K562 (cell line): ENCODE measurements around the gene GSK3B. TPM values are rescaled to one million over a fixed set of nuclear protein-coding genes. Genes with fewer than 3 reads are reported as not detected.
A peak's percentile ranks its signal among the peaks of the same experiment; 100 is the strongest.

Experiments used
- ATF7 ChIP-seq: fragments of 450-650 bp; IDR thresholded peaks from 2 replicates; pipeline ENCODE4 v1.7.1; 2014; ENCODE audit warnings: mild to moderate bottlenecking, moderate library complexity
- EGR1 ChIP-seq: fragments of 450-650 bp; conservative IDR thresholded peaks from 2 replicates; pipeline ENCODE4 v1.6.1; 2017; ENCODE audit warnings: mild to moderate bottlenecking
- ETV6 ChIP-seq, 3 experiments: fragments of 150-350 bp in 1 of 3; sonication (generic) in 1 of 3; formaldehyde crosslinking in 1 of 3; IDR thresholded peaks; 2 replicates each; pipeline versions ENCODE4 v1.6.1 to v1.8.0; 2014 to 2022; ENCODE audit warnings: borderline replicate concordance in 2 of 3, low read depth in 2 of 3, antibody characterized with exemption in 1 of 3, low read length in 1 of 3, mild to moderate bottlenecking in 1 of 3, missing genetic modification reagents in 1 of 3
- HMG20A ChIP-seq: fragments of 450-650 bp; formaldehyde crosslinking; conservative IDR thresholded peaks from 2 replicates; pipeline ENCODE4 v1.4.0; 2020; ENCODE audit warnings: mild to moderate bottlenecking, mixed read lengths
- MIER1 ChIP-seq: fragments of 450-650 bp; IDR thresholded peaks from 2 replicates; pipeline ENCODE4 v1.6.1; 2016; ENCODE audit warnings: antibody characterized with exemption, mild to moderate bottlenecking, low read depth
- OTX1 ChIP-seq: fragments of 450-650 bp; formaldehyde crosslinking; IDR thresholded peaks from 2 replicates; pipeline ENCODE4 v1.4.0; 2022; ENCODE audit warnings: mild to moderate bottlenecking
- RCOR1 ChIP-seq, 2 experiments: IDR thresholded peaks; 2 replicates each; pipeline ENCODE4 v1.6.1; 2012; ENCODE audit warnings: low read depth in 2 of 2, low read length in 2 of 2, borderline replicate concordance in 1 of 2, improper control_type of control experiment in 1 of 2
- RFX7 ChIP-seq: fragments of 250-450 bp; sonication (Bioruptor Pico); IDR thresholded peaks from 2 replicates; pipeline ENCODE4 v1.5.1; 2021; ENCODE audit warnings: mild to moderate bottlenecking
- SFPQ ChIP-seq: fragments of 200-400 bp; formaldehyde crosslinking; IDR thresholded peaks from 2 replicates; pipeline ENCODE4 v1.6.1; 2017; ENCODE audit warnings: mild to moderate bottlenecking, low read depth, low read length, moderate library complexity
- SPI1 ChIP-seq: IDR thresholded peaks from 2 replicates; pipeline ENCODE4 v1.6.1; 2011; ENCODE audit warnings: low read depth, low read length, control low read depth, borderline replicate concordance
- SRSF9 ChIP-seq: fragments of 200-400 bp; formaldehyde crosslinking; IDR thresholded peaks from 2 replicates; pipeline ENCODE4 v1.6.1; 2017; ENCODE audit warnings: low read depth, low read length, borderline replicate concordance
- TCF7 ChIP-seq: sonication (generic); IDR thresholded peaks from 2 replicates; pipeline ENCODE4 v1.6.1; 2016; ENCODE audit warnings: antibody characterized with exemption, borderline replicate concordance
- TSC22D4 ChIP-seq: fragments of 450-650 bp; IDR thresholded peaks from 2 replicates; pipeline ENCODE4 v1.6.1; 2016; ENCODE audit warnings: missing genetic modification characterization, missing biosample characterization, control low read depth
- XRCC5 ChIP-seq: fragments of 200-400 bp; formaldehyde crosslinking; IDR thresholded peaks from 2 replicates; pipeline ENCODE4 v1.6.1; 2017; ENCODE audit warnings: low read depth, mild to moderate bottlenecking, low read length
- ZNF124 ChIP-seq: sonication (generic); formaldehyde crosslinking; IDR thresholded peaks from 2 replicates; pipeline ENCODE4 v1.8.1; 2022; ENCODE audit warnings: missing genetic modification reagents
- ZNF347 ChIP-seq: fragments of 450-650 bp; formaldehyde crosslinking; IDR thresholded peaks from 2 replicates; pipeline ENCODE4 v1.4.0; 2020; ENCODE audit warnings: low read depth, mild to moderate bottlenecking, moderate library complexity
- ZNF592 ChIP-seq: fragments of 450-650 bp; IDR thresholded peaks from 2 replicates; pipeline ENCODE4 v1.6.1; 2017; ENCODE audit warnings: antibody characterized with exemption, mild to moderate bottlenecking
- ZNF764 ChIP-seq: fragments of 250-450 bp; sonication (Bioruptor Pico); IDR thresholded peaks from 2 replicates; pipeline ENCODE4 v1.4.0; 2020; ENCODE audit warnings: low read depth, mild to moderate bottlenecking, moderate library complexity
- polyA plus RNA-seq, 8 experiments: library from polyadenylated mRNA; depleted of rRNA in 4 of 8; stranded (reverse) in 5 of 8; unstranded in 3 of 8; fragments of >200 nt; fragmentation: Nextera tagmentation in 2 of 8; fragmentation: Illumina TruSeq in 1 of 8; extraction: Ambion mirVana in 2 of 8; extraction: Trizol in 1 of 8; gene quantifications; 2 replicates each; pipeline versions ENCODE4 v1.2.1 to v1.2.3, GENCODE V29; 2011 to 2014; ENCODE audit warnings: inconsistent platforms in 1 of 8, missing spikeins in 1 of 8
- total RNA-seq, 7 experiments: library from RNA; depleted of rRNA in 6 of 7; stranded (reverse); fragments of >200 nt in 6 of 7; fragmentation: Illumina TruSeq in 2 of 7; extraction: Trizol in 2 of 7; gene quantifications; 2 replicates each; pipeline versions ENCODE4 v1.2.1 to v1.2.3, GENCODE V29; 2011 to 2021; ENCODE audit warnings: low replicate concordance in 1 of 7
- TF ChIP-seq, protein P1 (sequence below): fragments of 450-650 bp; IDR thresholded peaks from 2 replicates; pipeline ENCODE4 v1.7.1; 2018; ENCODE audit warnings: mild to moderate bottlenecking, low read depth; ENCODE audit not compliant: partially characterized antibody

GSK3B gene
- total and polyA plus RNA-seq, 9 of the 15 experiments (the other 6 are each of a cell fraction or from before 2014, with no cell fraction given) = 4.7 to 25.0 (median 18.7) TPM

GRCh38 chr3:120095226-120095978 lies 1.2 kb upstream of the GSK3B start (continued):
- TF ChIP-seq RFX7 (CRISPR knock-in tag) (no peak), ETV6 (IDR thresholded peaks at IDR 0.05; ENCODE audit: borderline replicate concordance in 1 of 2, low read depth in 2 of 2, low read length in 1 of 2) (no peak), ETV6 (CRISPR knock-in tag; IDR thresholded peaks at IDR 0.05; ENCODE audit: borderline replicate concordance) (no peak), SFPQ (no peak), SPI1 (0 out of 2 replicates have a peak, but pooled peaks have one; percentile 17), ZNF764 (CRISPR knock-in tag) (no peak), ZNF592 (no peak), ZNF347 (CRISPR knock-in tag) (no peak), TCF7 (no peak), SRSF9 (no peak), EGR1 (no peak), OTX1 (no peak; the same call in 1 of the 2 replicates), RCOR1 (IDR thresholded peaks at IDR 0.05; ENCODE audit: borderline replicate concordance in 1 of 2, low read depth in 2 of 2, low read length in 2 of 2) (peak in 1 of 2 experiments; percentile 4; a peak in 1 of 4 replicates), ZNF124 (CRISPR knock-in tag) (no peak), HMG20A (CRISPR knock-in tag) (no peak), TSC22D4 (tag) (no peak), MIER1 (no peak), ATF7 (peak; percentile 94), XRCC5 (no peak)
- TF ChIP-seq, protein P1, sequence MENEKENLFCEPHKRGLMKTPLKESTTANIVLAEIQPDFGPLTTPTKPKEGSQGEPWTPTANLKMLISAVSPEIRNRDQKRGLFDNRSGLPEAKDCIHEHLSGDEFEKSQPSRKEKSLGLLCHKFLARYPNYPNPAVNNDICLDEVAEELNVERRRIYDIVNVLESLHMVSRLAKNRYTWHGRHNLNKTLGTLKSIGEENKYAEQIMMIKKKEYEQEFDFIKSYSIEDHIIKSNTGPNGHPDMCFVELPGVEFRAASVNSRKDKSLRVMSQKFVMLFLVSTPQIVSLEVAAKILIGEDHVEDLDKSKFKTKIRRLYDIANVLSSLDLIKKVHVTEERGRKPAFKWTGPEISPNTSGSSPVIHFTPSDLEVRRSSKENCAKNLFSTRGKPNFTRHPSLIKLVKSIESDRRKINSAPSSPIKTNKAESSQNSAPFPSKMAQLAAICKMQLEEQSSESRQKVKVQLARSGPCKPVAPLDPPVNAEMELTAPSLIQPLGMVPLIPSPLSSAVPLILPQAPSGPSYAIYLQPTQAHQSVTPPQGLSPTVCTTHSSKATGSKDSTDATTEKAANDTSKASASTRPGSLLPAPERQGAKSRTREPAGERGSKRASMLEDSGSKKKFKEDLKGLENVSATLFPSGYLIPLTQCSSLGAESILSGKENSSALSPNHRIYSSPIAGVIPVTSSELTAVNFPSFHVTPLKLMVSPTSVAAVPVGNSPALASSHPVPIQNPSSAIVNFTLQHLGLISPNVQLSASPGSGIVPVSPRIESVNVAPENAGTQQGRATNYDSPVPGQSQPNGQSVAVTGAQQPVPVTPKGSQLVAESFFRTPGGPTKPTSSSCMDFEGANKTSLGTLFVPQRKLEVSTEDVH = no peak
